ENCODE measurements around the gene USP34.

DNA sequence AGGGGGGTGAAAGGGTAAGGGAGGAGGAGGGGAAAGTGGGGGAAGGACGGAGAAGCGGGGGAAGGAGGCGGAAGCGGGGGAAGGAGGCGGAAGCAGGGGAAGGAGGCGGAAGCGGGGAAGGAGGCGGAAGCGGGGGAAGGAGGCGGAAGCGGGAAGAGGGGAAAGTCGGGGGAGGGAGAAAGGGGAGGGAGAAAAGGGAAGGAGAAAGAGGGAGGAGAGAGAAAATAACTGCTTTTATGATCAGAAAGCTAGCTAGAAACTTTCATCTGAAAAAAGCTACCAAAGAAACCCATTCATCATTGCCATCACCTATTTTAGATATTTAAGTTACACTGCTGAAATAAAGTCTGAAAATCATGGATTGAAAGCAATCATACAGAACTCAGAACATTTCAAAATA is 72.5 kb downstream of the USP34 start:
- no peak for TF ChIP-seq POLR2AphosphoS5 (IDR thresholded peaks at IDR 0.05; ENCODE audit: low read depth, low read length)
- TF ChIP-seq YY1 (IDR thresholded peaks at IDR 0.05; ENCODE audit: extremely low read depth, insufficient replicate concordance, low read depth, low read length) = no peak
- no peak for TF ChIP-seq CTCF (IDR thresholded peaks at IDR 0.05 in 2 of 3, conservative IDR thresholded peaks at IDR 0.05 in 1 of 3; ENCODE audit: borderline replicate concordance in 1 of 3, insufficient read depth in 1 of 3, low read depth in 2 of 3, low read length in 2 of 3)
- no peak for TF ChIP-seq POLR2A (IDR thresholded peaks at IDR 0.05; ENCODE audit: borderline replicate concordance, extremely low read depth, insufficient read depth, insufficient read length)
- no peak for TF ChIP-seq EZH2 (IDR thresholded peaks at IDR 0.05)
- no peak for TF ChIP-seq CEBPB (IDR thresholded peaks at IDR 0.05; ENCODE audit: low read depth)
- TF ChIP-seq EZH2phosphoT487 (IDR thresholded peaks at IDR 0.05; ENCODE audit: borderline replicate concordance) = no peak
- no peak for TF ChIP-seq ELF1 (IDR thresholded peaks at IDR 0.05; ENCODE audit: borderline replicate concordance, low read depth)
- no peak for TF ChIP-seq REST (IDR thresholded peaks at IDR 0.05; ENCODE audit: low read depth)
- no peak for TF ChIP-seq ZNF274 (IDR thresholded peaks at IDR 0.05; ENCODE audit: low read depth, low read length)
- no peak for TF ChIP-seq CBX3 (IDR thresholded peaks at IDR 0.05; ENCODE audit: low read depth)
- TF ChIP-seq SP1 (IDR thresholded peaks at IDR 0.05; ENCODE audit: low read depth) = no peak

All from HCT116 (cell line).